Nephron progenitor cell (in vitro differentiated cells): Measurements from ENCODE around the gene ZNF862.

ENCODE experiments used
- DNase-seq: peaks from one replicate; pipeline ENCODE4 v3.0.0; 2021
- H3K27ac Mint-ChIP-seq: 2 replicates; pipeline ENCODE4 v1.8.0; 2021; ENCODE audit warnings: mild to moderate bottlenecking, moderate library complexity, mixed read lengths
- H3K27me3 Mint-ChIP-seq: 2 replicates; pipeline ENCODE4 v1.8.0; 2021; ENCODE audit warnings: mild to moderate bottlenecking, low read depth, mixed read lengths; ENCODE audit not compliant: poor library complexity
- H3K36me3 Mint-ChIP-seq: 2 replicates; pipeline ENCODE4 v1.8.0; 2021; ENCODE audit warnings: low read depth, mixed read lengths
- H3K4me1 Mint-ChIP-seq: 2 replicates; pipeline ENCODE4 v1.8.0; 2021; ENCODE audit warnings: mixed read lengths
- H3K4me3 Mint-ChIP-seq: 2 replicates; pipeline ENCODE4 v1.8.0; 2021; ENCODE audit warnings: mild to moderate bottlenecking, moderate library complexity, mixed read lengths
- H3K9me3 Mint-ChIP-seq: 2 replicates; pipeline ENCODE4 v1.8.0; 2021; ENCODE audit warnings: mild to moderate bottlenecking, moderate library complexity, mixed read lengths
- TF ChIP-seq, protein P1 (sequence below): fragments of 200-600 bp; sonication (generic); IDR thresholded peaks from 2 replicates; pipeline ENCODE4 v1.5.0; 2021; ENCODE audit warnings: antibody characterized with exemption

Gene ZNF862

DNA sequence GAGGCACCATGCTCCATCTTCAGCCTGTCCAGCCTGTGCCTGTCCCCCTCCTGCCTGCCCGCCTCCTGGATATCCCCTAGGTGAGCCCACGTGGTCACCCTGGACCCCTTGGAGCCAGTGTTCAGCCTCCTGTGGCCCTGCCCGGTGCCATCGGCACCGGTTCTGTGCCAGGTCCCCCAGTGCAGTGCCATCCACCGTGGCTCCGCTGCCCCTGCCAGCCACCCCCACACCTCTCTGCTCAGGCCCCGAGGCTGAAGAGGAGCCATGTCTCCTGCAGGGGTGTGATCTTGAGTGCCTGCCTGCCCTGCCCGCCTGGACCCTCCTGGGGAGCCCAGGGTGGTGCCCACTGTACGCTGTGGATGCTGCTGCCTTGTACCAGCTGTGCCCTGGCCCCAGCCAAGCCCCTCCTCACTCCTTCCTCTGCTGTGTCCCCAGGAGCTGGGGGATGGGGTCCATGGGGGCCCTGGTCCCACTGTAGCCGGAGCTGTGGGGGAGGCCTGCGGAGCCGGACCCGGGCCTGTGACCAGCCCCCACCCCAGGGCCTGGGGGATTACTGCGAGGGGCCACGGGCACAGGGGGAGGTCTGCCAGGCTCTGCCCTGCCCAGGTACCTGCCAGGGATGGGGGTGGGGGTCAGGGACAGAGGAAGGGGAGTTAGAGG is 26.2 kb upstream of the ZNF862 start:
- Mint-ChIP-seq H3K36me3 (no peaks in the 10 kb centered on the region), H3K4me1 (peaks cover 40% of the 10 kb centered on the region), H3K9me3 (no peaks in the 10 kb centered on the region), H3K4me3 (no peak overlapping the region), H3K27ac (no peak overlapping the region), H3K27me3 (peaks cover 18% of the 10 kb centered on the region)
- TF ChIP-seq, protein P1, sequence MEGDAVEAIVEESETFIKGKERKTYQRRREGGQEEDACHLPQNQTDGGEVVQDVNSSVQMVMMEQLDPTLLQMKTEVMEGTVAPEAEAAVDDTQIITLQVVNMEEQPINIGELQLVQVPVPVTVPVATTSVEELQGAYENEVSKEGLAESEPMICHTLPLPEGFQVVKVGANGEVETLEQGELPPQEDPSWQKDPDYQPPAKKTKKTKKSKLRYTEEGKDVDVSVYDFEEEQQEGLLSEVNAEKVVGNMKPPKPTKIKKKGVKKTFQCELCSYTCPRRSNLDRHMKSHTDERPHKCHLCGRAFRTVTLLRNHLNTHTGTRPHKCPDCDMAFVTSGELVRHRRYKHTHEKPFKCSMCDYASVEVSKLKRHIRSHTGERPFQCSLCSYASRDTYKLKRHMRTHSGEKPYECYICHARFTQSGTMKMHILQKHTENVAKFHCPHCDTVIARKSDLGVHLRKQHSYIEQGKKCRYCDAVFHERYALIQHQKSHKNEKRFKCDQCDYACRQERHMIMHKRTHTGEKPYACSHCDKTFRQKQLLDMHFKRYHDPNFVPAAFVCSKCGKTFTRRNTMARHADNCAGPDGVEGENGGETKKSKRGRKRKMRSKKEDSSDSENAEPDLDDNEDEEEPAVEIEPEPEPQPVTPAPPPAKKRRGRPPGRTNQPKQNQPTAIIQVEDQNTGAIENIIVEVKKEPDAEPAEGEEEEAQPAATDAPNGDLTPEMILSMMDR = no peak
- DNase-seq = no peak

DNA sequence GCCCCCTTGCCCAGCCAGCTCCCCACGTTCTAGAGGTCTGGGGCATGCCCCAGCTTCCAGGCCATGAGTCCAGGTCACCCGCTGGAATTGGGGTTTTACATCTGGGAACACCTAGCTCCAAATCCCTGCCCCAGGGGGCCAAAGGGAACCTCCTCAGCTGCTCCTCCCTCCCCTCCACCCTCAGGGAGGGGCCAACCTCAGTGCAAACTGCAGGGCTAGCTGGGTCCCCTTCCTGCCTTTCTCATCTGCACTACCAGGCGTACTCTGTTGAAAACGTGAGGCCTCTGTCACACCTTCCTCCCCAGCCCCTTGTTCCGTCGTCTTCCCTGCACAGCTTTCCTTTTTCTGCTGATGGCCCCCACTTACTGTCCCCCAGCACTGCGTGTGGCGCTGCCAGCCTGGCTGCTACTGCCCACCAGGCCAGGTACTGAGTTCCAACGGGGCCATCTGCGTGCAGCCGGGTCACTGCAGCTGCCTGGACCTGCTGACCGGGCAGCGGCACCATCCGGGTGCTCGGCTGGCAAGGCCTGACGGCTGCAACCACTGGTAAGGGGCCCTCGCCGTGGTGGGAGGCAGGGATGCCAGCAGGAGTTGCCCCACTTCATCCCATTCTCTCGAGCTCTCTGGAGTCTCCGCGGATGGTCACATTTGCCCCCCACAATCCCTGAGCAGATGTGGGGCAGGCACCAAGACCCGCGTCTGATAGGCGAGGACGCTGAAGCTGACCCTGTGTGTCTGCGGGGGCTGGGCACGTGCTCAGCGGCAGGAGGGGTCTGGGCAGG is 24.7 kb upstream of the ZNF862 start:
- TF ChIP-seq, protein P1 = no peak
- peaks cover 6% of the 10 kb centered on the region for H3K27me3 Mint-ChIP-seq
- H3K27ac Mint-ChIP-seq = no peak overlapping the region
- no peak for DNase-seq
- peaks cover 31% of the 10 kb centered on the region for H3K4me1 Mint-ChIP-seq
- H3K4me3 Mint-ChIP-seq = no peak overlapping the region
- H3K36me3 Mint-ChIP-seq = no peaks in the 10 kb centered on the region
- no peaks in the 10 kb centered on the region for H3K9me3 Mint-ChIP-seq

DNA sequence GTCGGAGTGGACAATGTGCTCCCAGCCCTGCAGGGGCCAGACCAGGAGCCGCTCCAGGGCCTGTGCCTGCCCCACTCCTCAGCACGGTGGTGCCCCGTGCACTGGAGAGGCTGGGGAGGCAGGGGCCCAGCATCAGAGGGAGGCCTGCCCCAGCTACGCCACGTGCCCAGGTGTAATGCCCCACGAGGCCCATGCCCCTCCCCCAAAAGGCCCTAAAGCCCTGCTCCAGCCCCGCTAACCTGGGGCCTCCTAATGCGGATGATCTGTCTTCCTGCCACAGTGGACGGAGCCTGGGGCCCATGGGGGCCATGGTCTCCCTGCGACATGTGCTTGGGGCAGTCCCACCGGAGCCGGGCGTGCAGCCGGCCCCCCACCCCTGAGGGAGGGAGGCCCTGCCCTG is 23.7 kb upstream of the ZNF862 start:
- H3K27ac Mint-ChIP-seq = no peak overlapping the region
- no peak for DNase-seq
- H3K9me3 Mint-ChIP-seq = no peaks in the 10 kb centered on the region
- no peaks in the 10 kb centered on the region for H3K36me3 Mint-ChIP-seq
- peaks cover 4% of the 10 kb centered on the region for H3K27me3 Mint-ChIP-seq
- peaks cover 31% of the 10 kb centered on the region for H3K4me1 Mint-ChIP-seq
- TF ChIP-seq, protein P1 = no peak
- no peak overlapping the region for H3K4me3 Mint-ChIP-seq

DNA sequence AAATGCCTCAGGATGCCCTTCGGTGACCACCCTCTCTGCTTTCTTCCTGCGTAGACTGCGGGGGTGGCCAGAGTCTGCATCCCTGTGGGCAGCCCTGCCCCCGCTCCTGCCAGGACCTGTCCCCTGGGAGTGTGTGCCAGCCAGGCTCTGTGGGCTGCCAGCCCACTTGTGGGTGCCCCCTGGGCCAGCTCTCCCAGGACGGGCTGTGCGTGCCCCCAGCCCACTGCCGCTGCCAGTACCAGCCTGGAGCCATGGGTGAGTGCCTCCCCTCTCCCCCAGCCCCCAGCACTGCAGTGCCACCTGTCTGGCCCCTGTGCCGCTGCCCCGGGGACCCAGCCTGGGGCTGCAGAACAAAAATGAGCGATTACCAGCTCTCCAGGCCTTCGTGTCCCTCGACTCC is 23.1 kb upstream of the ZNF862 start:
- Mint-ChIP-seq H3K4me1 (peaks cover 25% of the 10 kb centered on the region), H3K36me3 (no peaks in the 10 kb centered on the region), H3K9me3 (no peaks in the 10 kb centered on the region), H3K27me3 (peaks cover 4% of the 10 kb centered on the region), H3K27ac (peak overlapping the region; percentile 54), H3K4me3 (peak overlapping the region; percentile 48)
- TF ChIP-seq, protein P1 = no peak
- no peak for DNase-seq

DNA sequence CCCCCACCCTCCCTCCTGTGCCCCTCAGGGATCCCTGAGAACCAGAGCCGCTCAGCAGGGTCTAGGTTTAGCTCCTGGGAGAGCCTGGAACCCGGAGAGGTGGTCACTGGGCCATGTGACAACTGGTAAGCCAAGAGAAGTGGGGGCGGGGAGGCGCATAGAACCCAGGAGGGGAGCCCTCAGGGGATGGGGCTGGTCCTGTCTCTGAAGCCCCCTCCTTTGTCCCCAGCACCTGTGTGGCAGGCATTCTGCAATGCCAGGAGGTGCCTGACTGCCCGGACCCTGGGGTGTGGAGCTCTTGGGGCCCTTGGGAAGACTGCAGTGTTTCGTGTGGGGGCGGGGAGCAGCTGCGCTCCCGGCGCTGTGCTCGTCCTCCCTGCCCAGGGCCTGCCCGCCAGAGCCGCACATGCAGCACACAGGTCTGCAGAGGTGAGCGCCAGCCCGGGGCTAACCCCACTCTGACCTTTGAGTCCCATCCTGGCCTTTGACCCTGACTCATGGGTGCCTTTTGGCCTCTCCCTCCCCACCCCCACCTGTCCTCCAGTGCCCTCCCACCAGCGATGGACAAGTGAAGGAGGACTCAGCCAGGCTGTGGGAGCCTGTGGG is 22.4 kb upstream of the ZNF862 start:
- Mint-ChIP-seq H3K27ac (no peak overlapping the region), H3K27me3 (peaks cover 4% of the 10 kb centered on the region), H3K36me3 (no peaks in the 10 kb centered on the region), H3K4me1 (peaks cover 20% of the 10 kb centered on the region), H3K9me3 (no peaks in the 10 kb centered on the region), H3K4me3 (no peak overlapping the region)
- no peak for DNase-seq
- TF ChIP-seq, protein P1 = no peak
